SK-N-SH (cell line): ENCODE data around the gene RNU4-1.

Experiments used
- EZH2phosphoT487 ChIP-seq: fragments of 200-600 bp; sonication (generic); IDR thresholded peaks from 2 replicates; pipeline ENCODE4 v1.6.1; 2017; ENCODE audit warnings: low read depth, mixed run types, mild to moderate bottlenecking, antibody characterized with exemption, moderate library complexity, borderline replicate concordance
- NFIC ChIP-seq: IDR thresholded peaks from 2 replicates; pipeline ENCODE4 v1.4.0; 2012; ENCODE audit warnings: borderline replicate concordance
- POLR2AphosphoS5 ChIP-seq: IDR thresholded peaks from 2 replicates; pipeline ENCODE4 v1.6.1; 2012; ENCODE audit warnings: low read depth, low read length
- TF ChIP-seq, protein P1 (sequence below): fragments of 200-600 bp; sonication (generic); IDR thresholded peaks from 2 replicates; pipeline ENCODE4 v1.6.1; 2017; ENCODE audit warnings: antibody characterized with exemption, mild to moderate bottlenecking, moderate library complexity
- TF ChIP-seq, protein P2 (sequence below): IDR thresholded peaks from 2 replicates; pipeline ENCODE4; 2012

- TF ChIP-seq, protein P1, sequence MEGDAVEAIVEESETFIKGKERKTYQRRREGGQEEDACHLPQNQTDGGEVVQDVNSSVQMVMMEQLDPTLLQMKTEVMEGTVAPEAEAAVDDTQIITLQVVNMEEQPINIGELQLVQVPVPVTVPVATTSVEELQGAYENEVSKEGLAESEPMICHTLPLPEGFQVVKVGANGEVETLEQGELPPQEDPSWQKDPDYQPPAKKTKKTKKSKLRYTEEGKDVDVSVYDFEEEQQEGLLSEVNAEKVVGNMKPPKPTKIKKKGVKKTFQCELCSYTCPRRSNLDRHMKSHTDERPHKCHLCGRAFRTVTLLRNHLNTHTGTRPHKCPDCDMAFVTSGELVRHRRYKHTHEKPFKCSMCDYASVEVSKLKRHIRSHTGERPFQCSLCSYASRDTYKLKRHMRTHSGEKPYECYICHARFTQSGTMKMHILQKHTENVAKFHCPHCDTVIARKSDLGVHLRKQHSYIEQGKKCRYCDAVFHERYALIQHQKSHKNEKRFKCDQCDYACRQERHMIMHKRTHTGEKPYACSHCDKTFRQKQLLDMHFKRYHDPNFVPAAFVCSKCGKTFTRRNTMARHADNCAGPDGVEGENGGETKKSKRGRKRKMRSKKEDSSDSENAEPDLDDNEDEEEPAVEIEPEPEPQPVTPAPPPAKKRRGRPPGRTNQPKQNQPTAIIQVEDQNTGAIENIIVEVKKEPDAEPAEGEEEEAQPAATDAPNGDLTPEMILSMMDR, result no peak
- TF ChIP-seq POLR2AphosphoS5 (no peak), NFIC (no peak), EZH2phosphoT487 (no peak)
- TF ChIP-seq, protein P2, sequence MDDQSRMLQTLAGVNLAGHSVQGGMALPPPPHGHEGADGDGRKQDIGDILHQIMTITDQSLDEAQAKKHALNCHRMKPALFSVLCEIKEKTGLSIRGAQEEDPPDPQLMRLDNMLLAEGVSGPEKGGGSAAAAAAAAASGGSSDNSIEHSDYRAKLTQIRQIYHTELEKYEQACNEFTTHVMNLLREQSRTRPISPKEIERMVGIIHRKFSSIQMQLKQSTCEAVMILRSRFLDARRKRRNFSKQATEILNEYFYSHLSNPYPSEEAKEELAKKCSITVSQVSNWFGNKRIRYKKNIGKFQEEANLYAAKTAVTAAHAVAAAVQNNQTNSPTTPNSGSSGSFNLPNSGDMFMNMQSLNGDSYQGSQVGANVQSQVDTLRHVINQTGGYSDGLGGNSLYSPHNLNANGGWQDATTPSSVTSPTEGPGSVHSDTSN, result no peak
Measured at GRCh38 chr12:120331390-120331789, 38.4 kb upstream of the RNU4-1 start.
